Measurements from ENCODE around the gene SLC44A5. TPM values are rescaled to one million over a fixed set of nuclear protein-coding genes. Genes with fewer than 3 reads are reported as not detected.
"Not testable (repeated sequence)": the region's sequence is repeated elsewhere in the genome, so short reads cannot be mapped to it uniquely, and the experiment has no call there.

The SLC44A5 gene
- total RNA-seq, 1 experiment from 2014 or later: 0.18 TPM

GRCh38 chr1:75415187-75415586 is 195.7 kb downstream of the SLC44A5 start:
- in situ Hi-C loops (cut with HindIII; ENCODE audit: low pct_unique_long_range_greater_than_20kb, low sequenced_read_pairs): no loop called here
- ATAC-seq (no peak), DNase-seq (ENCODE audit: low read depth, low spot score) (no peak)
- TF ChIP-seq TCF7L2 (IDR thresholded peaks at IDR 0.05; ENCODE audit: low read depth, low read length): no peak
- no peak for TF ChIP-seq CTCF (IDR thresholded peaks at IDR 0.05)
- no peak for TF ChIP-seq SIN3A (IDR thresholded peaks at IDR 0.05; ENCODE audit: borderline replicate concordance, insufficient read depth, low read depth, low read length)
- TF ChIP-seq REST (IDR thresholded peaks at IDR 0.05; ENCODE audit: insufficient read depth in 1 of 2, low read depth in 2 of 2, low read length in 1 of 2): no peak
- Histone ChIP-seq H3K4me1 (ENCODE audit: control insufficient read depth, insufficient read depth, low read length) (no peaks in the 10 kb centered on the region), H3K9me3 (ENCODE audit: control insufficient read depth, insufficient read depth, low read depth, low read length) (no peaks in the 10 kb centered on the region), H3K27ac (ENCODE audit: low read length) (no peak overlapping the region), H3K36me3 (ENCODE audit: control insufficient read depth, insufficient read depth, low read length) (no peaks in the 10 kb centered on the region), H3K4me3 (ENCODE audit: low read depth in 2 of 2, low read length in 2 of 2) (no peak overlapping the region), H3K27me3 (ENCODE audit: control insufficient read depth, insufficient read depth, low read length) (no peaks in the 10 kb centered on the region)
- POLR2A ChIA-PET: no interaction called here
- BruUV-seq (replicated peaks): no TSS peak
- intact Hi-C loops (cut with micrococcal nuclease; ENCODE audit: unreplicated experiment): no loop called here
- CTCF ChIA-PET: no interaction called here

- Histone ChIP-seq H3K27ac (ENCODE audit: low read length) (no peak overlapping the region), H3K4me3 (ENCODE audit: low read depth in 2 of 2, low read length in 2 of 2) (no peak overlapping the region), H3K4me1 (ENCODE audit: control insufficient read depth, insufficient read depth, low read length) (no peaks in the 10 kb centered on the region), H3K27me3 (ENCODE audit: control insufficient read depth, insufficient read depth, low read length) (no peaks in the 10 kb centered on the region), H3K36me3 (ENCODE audit: control insufficient read depth, insufficient read depth, low read length) (no peaks in the 10 kb centered on the region), H3K9me3 (ENCODE audit: control insufficient read depth, insufficient read depth, low read depth, low read length) (no peaks in the 10 kb centered on the region)
- DNase-seq (ENCODE audit: low read depth, low spot score) (no peak), ATAC-seq (no peak)
- BruUV-seq (replicated peaks): no TSS peak
- in situ Hi-C loops (cut with HindIII; ENCODE audit: low pct_unique_long_range_greater_than_20kb, low sequenced_read_pairs): no loop called here
- intact Hi-C loops (cut with micrococcal nuclease; ENCODE audit: unreplicated experiment): no loop called here
- CTCF ChIA-PET: no interaction called here
- TF ChIP-seq CTCF (IDR thresholded peaks at IDR 0.05): no peak
- no peak for TF ChIP-seq POLR2AphosphoS5 (IDR thresholded peaks at IDR 0.05; ENCODE audit: low read depth, low read length)
- POLR2A ChIA-PET: no interaction called here
These were observed 198.3 kb downstream of the SLC44A5 start for GRCh38 chr1:75412616-75413015.

- in situ Hi-C loops (cut with HindIII; ENCODE audit: low pct_unique_long_range_greater_than_20kb, low sequenced_read_pairs); H3K27ac ChIP-seq (ENCODE audit: low read length); intact Hi-C loops (cut with micrococcal nuclease; ENCODE audit: unreplicated experiment); H3K36me3 ChIP-seq (ENCODE audit: control insufficient read depth, insufficient read depth, low read length); ATAC-seq; H3K9me3 ChIP-seq (ENCODE audit: control insufficient read depth, insufficient read depth, low read depth, low read length); BruUV-seq (replicated peaks); H3K27me3 ChIP-seq (ENCODE audit: control insufficient read depth, insufficient read depth, low read length); POLR2A ChIA-PET; CTCF ChIA-PET; H3K4me1 ChIP-seq (ENCODE audit: control insufficient read depth, insufficient read depth, low read length); H3K4me3 ChIP-seq (ENCODE audit: low read depth in 2 of 2, low read length in 2 of 2); DNase-seq (ENCODE audit: low read depth, low spot score): not testable (repeated sequence)
These were observed 206.2 kb downstream of the SLC44A5 start for GRCh38 chr1:75404681-75405080.

GRCh38 chr1:75403147-75403646 is 207.7 kb downstream of the SLC44A5 start:
- H3K27ac ChIP-seq (ENCODE audit: low read length); ATAC-seq; H3K4me3 ChIP-seq (ENCODE audit: low read depth in 2 of 2, low read length in 2 of 2); BruUV-seq (replicated peaks); POLR2A ChIA-PET; intact Hi-C loops (cut with micrococcal nuclease; ENCODE audit: unreplicated experiment); H3K4me1 ChIP-seq (ENCODE audit: control insufficient read depth, insufficient read depth, low read length); DNase-seq (ENCODE audit: low read depth, low spot score); H3K9me3 ChIP-seq (ENCODE audit: control insufficient read depth, insufficient read depth, low read depth, low read length); H3K36me3 ChIP-seq (ENCODE audit: control insufficient read depth, insufficient read depth, low read length); in situ Hi-C loops (cut with HindIII; ENCODE audit: low pct_unique_long_range_greater_than_20kb, low sequenced_read_pairs); CTCF ChIA-PET; H3K27me3 ChIP-seq (ENCODE audit: control insufficient read depth, insufficient read depth, low read length): not testable (repeated sequence)

All from Panc1 (cell line).